Fibroblast of gingiva (primary cell): ENCODE results near the gene G6PC1.
"Not testable (repeated sequence)": the region's sequence is repeated elsewhere in the genome, so short reads cannot be mapped to it uniquely, and the experiment has no call there.

Source experiments
- DNase-seq: peaks from one replicate; pipeline ENCODE4 v3.0.0-alpha.2; 2011; ENCODE audit warnings: low read depth

The G6PC1 gene

GRCh38 chr17:42901535-42902229, 1.1 kb downstream of the G6PC1 start:
- DNase-seq: no peak

- DNase-seq: no peak
Observed at GRCh38 chr17:42904110-42904469, 3.5 kb downstream of the G6PC1 start.

GRCh38 chr17:42906772-42907446, 6.3 kb downstream of the G6PC1 start:
- DNase-seq: no peak

GRCh38 chr17:42908872-42909700, 8.5 kb downstream of the G6PC1 start:
- no peak for DNase-seq

- DNase-seq: peak; percentile 84
Observed at GRCh38 chr17:42913522-42913921, 12.9 kb downstream of the G6PC1 start.

GRCh38 chr17:42913981-42914617, 13.5 kb downstream of the G6PC1 start:
- no peak for DNase-seq

- not testable (repeated sequence) for DNase-seq
Observed at GRCh38 chr17:42915288-42915687, 14.7 kb downstream of the G6PC1 start.

GRCh38 chr17:42916388-42917235, 16.0 kb downstream of the G6PC1 start:
- not testable (repeated sequence) for DNase-seq

GRCh38 chr17:42917236-42917603, 16.6 kb downstream of the G6PC1 start:
- DNase-seq: no peak

- no peak for DNase-seq
Observed at GRCh38 chr17:42918902-42919521, 18.4 kb downstream of the G6PC1 start.

GRCh38 chr17:42919522-42920077, 19.0 kb downstream of the G6PC1 start:
- DNase-seq: not testable (repeated sequence)

- no peak for DNase-seq
Observed at GRCh38 chr17:42920106-42920900, 19.7 kb downstream of the G6PC1 start.

- no peak for DNase-seq
Observed at GRCh38 chr17:42920922-42921321, 20.3 kb downstream of the G6PC1 start.

- no peak for DNase-seq
Observed at GRCh38 chr17:42922294-42922693, 21.7 kb downstream of the G6PC1 start.

GRCh38 chr17:42923472-42923871, 22.9 kb downstream of the G6PC1 start:
- not testable (repeated sequence) for DNase-seq

- no peak for DNase-seq
Observed at GRCh38 chr17:42924891-42925290, 24.3 kb downstream of the G6PC1 start.

GRCh38 chr17:42928714-42929496, 28.3 kb downstream of the G6PC1 start:
- peak; percentile 86 for DNase-seq

GRCh38 chr17:42929497-42929844, 28.9 kb downstream of the G6PC1 start:
- DNase-seq: no peak
